HCT116 (cell line): ENCODE measurements around the gene POU6F1. TPM values are rescaled to one million over a fixed set of nuclear protein-coding genes. Genes with fewer than 3 reads are reported as not detected.

ENCODE experiments used
- ATAC-seq: fragments of 200-7000 bp; cut with Tn5 transposase; 2 replicates; pipeline ENCODE4 v1.9.1; 2020; ENCODE audit warnings: mild to moderate bottlenecking, moderate library complexity
- BruUV-seq: library from RNA; stranded (reverse); fragments of 400-500 nt; replicated peaks from 2 replicates; lab custom pipeline; 2021; lab: Mats Ljungman, UMichigan
- CTCF ChIA-PET: fragments of 300-600 bp; sonication (Branson Sonifier 250); formaldehyde crosslinking; loops from one replicate; lab custom pipeline; 2021; ENCODE audit warnings: antibody characterized with exemption; lab: Charles Lee
- POLR2A ChIA-PET: fragments of 300-600, 350-600 bp; sonication (Branson Sonifier 250); formaldehyde crosslinking; loops from one replicate; lab custom pipeline; 2021; ENCODE audit warnings: antibody characterized with exemption; lab: Charles Lee
- RAD21 ChIA-PET, 2 experiments: fragments of 300-600 bp; sonication (Branson Sonifier 250); formaldehyde crosslinking; loops; one replicate each; lab custom pipeline; 2023; ENCODE audit warnings: low total read pairs in 2 of 2; ENCODE audit not compliant: uncharacterized antibody in 2 of 2, unreplicated experiment in 2 of 2, low non-redundant PET in 1 of 2; lab: Charles Lee
- DNase-seq: peaks from one replicate; pipeline ENCODE4 v3.0.0-alpha.2; 2010; ENCODE audit warnings: low read depth, low spot score
- H2AFZ ChIP-seq: fragments of 200-600 bp; shearing (Covaris generic), sonication (generic); 2 replicates; pipeline ENCODE4 v1.6.1; 2017; ENCODE audit warnings: low read depth, mixed run types, mixed read lengths, antibody characterized with exemption, low read length; ENCODE audit not compliant: poor library complexity, severe bottlenecking
- H3K27ac ChIP-seq: 2 replicates; pipeline ENCODE4 v1.5.1; 2012; ENCODE audit warnings: low read depth, low read length
- H3K27me3 ChIP-seq: fragments of 200-600 bp; sonication (generic); 2 replicates; pipeline ENCODE4 v1.6.1; 2016; ENCODE audit warnings: mixed run types, low read length, mixed read lengths; ENCODE audit not compliant: insufficient read depth
- H3K36me3 ChIP-seq, 2 experiments: fragments of 200-500 bp in 1 of 2; fragments of 200-600 bp in 1 of 2; sonication (Bioruptor generic) in 1 of 2; sonication (generic) in 1 of 2; 2 replicates each; pipeline versions ENCODE4 v1.5.1 to v1.6.1; 2014 to 2016; ENCODE audit warnings: low read length in 2 of 2, inconsistent platforms in 1 of 2, mixed read lengths in 1 of 2, mixed run types in 1 of 2; ENCODE audit not compliant: insufficient read depth in 2 of 2, control insufficient read depth in 1 of 2
- H3K4me1 ChIP-seq, 2 experiments: fragments of 200-600 bp in 1 of 2; sonication (generic) in 1 of 2; 2 replicates each; pipeline versions ENCODE4 v1.5.1 to v1.6.1; 2012 to 2017; ENCODE audit warnings: low read length in 2 of 2, inconsistent platforms in 1 of 2, mild to moderate bottlenecking in 1 of 2, mixed read lengths in 1 of 2, mixed run types in 1 of 2, moderate library complexity in 1 of 2; ENCODE audit not compliant: insufficient read depth in 2 of 2, control insufficient read depth in 1 of 2
- H3K4me2 ChIP-seq: fragments of 200-600 bp; sonication (generic); 2 replicates; pipeline ENCODE4 v1.6.1; 2017; ENCODE audit warnings: mixed run types, low read length, mixed read lengths
- H3K4me3 ChIP-seq, 2 experiments: fragments of 200-600 bp in 1 of 2; sonication (generic) in 1 of 2; replicated peaks in 1 of 2; 2 replicates each; pipeline ENCODE4 v1.5.1; 2011 to 2016; ENCODE audit warnings: low read length in 2 of 2, control low read depth in 1 of 2, low read depth in 1 of 2, mild to moderate bottlenecking in 1 of 2, mixed read lengths in 1 of 2, mixed run types in 1 of 2
- H3K79me2 ChIP-seq: fragments of 200-600 bp; sonication (generic); 2 replicates; pipeline ENCODE4 v1.6.1; 2017; ENCODE audit warnings: mild to moderate bottlenecking, mixed run types, low read length, moderate library complexity, mixed read lengths; ENCODE audit not compliant: insufficient read depth
- H3K9ac ChIP-seq: fragments of 200-600 bp; sonication (generic); 2 replicates; pipeline ENCODE4 v1.6.1; 2016; ENCODE audit warnings: low read length, mixed read lengths
- H3K9me2 ChIP-seq: fragments of 200-600 bp; sonication (generic), shearing (Covaris generic); 2 replicates; pipeline ENCODE4 v1.6.1; 2017; ENCODE audit warnings: mixed run types, mild to moderate bottlenecking, moderate library complexity; ENCODE audit not compliant: insufficient read depth
- H3K9me3 ChIP-seq, 2 experiments: fragments of 200-500 bp in 1 of 2; fragments of 200-600 bp in 1 of 2; sonication (Bioruptor generic) in 1 of 2; sonication (generic) in 1 of 2; 2 replicates each; pipeline ENCODE4 v1.6.1; 2014 to 2017; ENCODE audit warnings: low read length in 2 of 2, mixed read lengths in 2 of 2, inconsistent platforms in 1 of 2, low read depth in 1 of 2, mild to moderate bottlenecking in 1 of 2, mixed run types in 1 of 2, moderate library complexity in 1 of 2; ENCODE audit not compliant: control insufficient read depth in 1 of 2, insufficient read depth in 1 of 2
- H4K20me1 ChIP-seq: fragments of 200-600 bp; sonication (generic), shearing (Covaris generic); 2 replicates; pipeline ENCODE4 v1.6.1; 2017; ENCODE audit warnings: mixed run types, mild to moderate bottlenecking, moderate library complexity; ENCODE audit not compliant: insufficient read depth
- CBX3 ChIP-seq: IDR thresholded peaks from 2 replicates; pipeline ENCODE4 v1.6.1; 2012; ENCODE audit warnings: low read depth
- CEBPB ChIP-seq: IDR thresholded peaks from 2 replicates; pipeline ENCODE4 v1.6.1; 2012; ENCODE audit warnings: low read depth
- EZH2phosphoT487 ChIP-seq: fragments of 200-600 bp; IDR thresholded peaks from 2 replicates; pipeline ENCODE4 v1.6.1; 2018; ENCODE audit warnings: antibody characterized with exemption, borderline replicate concordance
- FOSL1 ChIP-seq: IDR thresholded peaks from 2 replicates; pipeline ENCODE4 v1.6.1; 2012; ENCODE audit warnings: low read depth
- POLR2AphosphoS5 ChIP-seq: IDR thresholded peaks from 2 replicates; pipeline ENCODE4 v1.6.1; 2011; ENCODE audit warnings: mild to moderate bottlenecking, low read depth, low read length, moderate library complexity
- RAD21 ChIP-seq: IDR thresholded peaks from 2 replicates; pipeline ENCODE4 v1.6.1; 2012; ENCODE audit warnings: low read depth, mild to moderate bottlenecking
- SIN3A ChIP-seq: IDR thresholded peaks from 2 replicates; pipeline ENCODE4 v1.6.1; 2012; ENCODE audit warnings: low read depth
- SP1 ChIP-seq: IDR thresholded peaks from 2 replicates; pipeline ENCODE4 v1.6.1; 2012; ENCODE audit warnings: low read depth
- TCF7L2 ChIP-seq: IDR thresholded peaks from 2 replicates; pipeline ENCODE4 v1.7.0; 2011; ENCODE audit warnings: borderline replicate concordance, inconsistent platforms; ENCODE audit not compliant: insufficient read depth, insufficient read length; ENCODE audit errors: extremely low read depth
- YY1 ChIP-seq: IDR thresholded peaks from 2 replicates; pipeline ENCODE4 v1.6.1; 2011; ENCODE audit warnings: low read length, low read depth, moderate library complexity, mild to moderate bottlenecking; ENCODE audit not compliant: insufficient replicate concordance; ENCODE audit errors: extremely low read depth
- ZFX ChIP-seq: fragments of 450-650 bp; IDR thresholded peaks from 2 replicates; pipeline ENCODE4 v1.6.1; 2017
- intact Hi-C: fragments of 100-400 bp; cut with micrococcal nuclease; formaldehyde crosslinking; loops from 2 replicates; pipeline ENCODE4 v1.10.0; 2022
- total RNA-seq: library from RNA; stranded (reverse); gene quantifications from one replicate; pipeline ENCODE4 v1.2.1, GENCODE V29; 2021; ENCODE audit not compliant: unreplicated experiment
- TF ChIP-seq, protein P1 (sequence below): IDR thresholded peaks from 2 replicates; pipeline ENCODE4 v1.6.1; 2012
- TF ChIP-seq, protein P2 (sequence below), 3 experiments: fragments of 200-600 bp in 1 of 3; sonication (generic) in 1 of 3; IDR thresholded peaks in 2 of 3; conservative IDR thresholded peaks in 1 of 3; 2 replicates each; pipeline ENCODE4 v1.5.1; 2012 to 2017; ENCODE audit warnings: low read depth in 2 of 3, low read length in 2 of 3, antibody characterized with exemption in 1 of 3, borderline replicate concordance in 1 of 3, control low read depth in 1 of 3, mild to moderate bottlenecking in 1 of 3, mixed read lengths in 1 of 3, mixed run types in 1 of 3, moderate library complexity in 1 of 3; ENCODE audit not compliant: insufficient read depth in 1 of 3

Gene POU6F1
- total RNA-seq, 1 experiment from 2014 or later = 6.4 TPM

DNA sequence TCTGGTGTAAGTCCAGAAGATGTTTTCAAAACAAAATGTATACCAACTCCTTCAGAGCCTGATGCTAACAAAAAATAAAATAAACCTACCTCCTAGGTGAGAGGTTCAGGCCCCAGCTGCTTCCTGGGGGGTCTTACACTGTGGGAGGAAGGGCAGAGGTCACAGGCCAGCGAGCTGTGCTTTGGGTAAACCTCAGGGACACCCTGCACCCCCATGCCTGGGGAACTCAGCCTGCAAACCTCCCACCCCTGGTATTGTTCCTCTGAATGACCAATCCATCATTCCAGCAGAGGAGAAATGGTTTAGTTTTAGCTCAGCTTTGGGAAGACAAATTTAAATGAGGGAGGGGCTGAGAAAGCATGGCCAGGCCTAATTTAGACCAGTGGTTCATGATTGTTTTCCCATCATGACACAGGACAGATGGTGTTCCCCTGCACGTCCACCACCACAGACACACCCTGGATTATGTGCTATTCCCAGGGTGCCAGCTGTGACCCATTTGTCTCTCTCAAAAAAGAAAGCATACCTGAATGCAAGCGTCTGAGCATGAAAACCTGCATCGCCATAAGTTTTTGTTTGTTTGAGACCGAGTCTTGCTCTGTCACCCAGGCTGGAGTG, 30.4 kb downstream of the POU6F1 start:
- ATAC-seq (no peak), DNase-seq (no peak)
- H3K4me1 ChIP-seq = peaks cover 0 to 3% of the 10 kb centered on the region in 2 experiments; a peak in 1 of 4 replicates
- H3K9me3 ChIP-seq = no peaks in the 10 kb centered on the region
- H3K27ac ChIP-seq = no peak overlapping the region
- H3K4me3 ChIP-seq = no peak overlapping the region
- H3K9me2 ChIP-seq = no peaks in the 10 kb centered on the region
- RAD21 ChIA-PET = no interaction called here
- H3K9ac ChIP-seq = no peak overlapping the region
- no peaks in the 10 kb centered on the region for H3K36me3 ChIP-seq
- TF ChIP-seq, protein P1, sequence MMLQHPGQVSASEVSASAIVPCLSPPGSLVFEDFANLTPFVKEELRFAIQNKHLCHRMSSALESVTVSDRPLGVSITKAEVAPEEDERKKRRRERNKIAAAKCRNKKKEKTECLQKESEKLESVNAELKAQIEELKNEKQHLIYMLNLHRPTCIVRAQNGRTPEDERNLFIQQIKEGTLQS = no peak
- no peak for TF ChIP-seq CEBPB
- TF ChIP-seq SP1 = no peak
- TF ChIP-seq CBX3 = no peak
- no peak for TF ChIP-seq YY1
- TF ChIP-seq RAD21 = no peak
- no peak for TF ChIP-seq FOSL1
- no peak for TF ChIP-seq SIN3A
- TF ChIP-seq ZFX = no peak
- no peak for TF ChIP-seq EZH2phosphoT487
- TF ChIP-seq POLR2AphosphoS5 = no peak
- TF ChIP-seq, protein P2, sequence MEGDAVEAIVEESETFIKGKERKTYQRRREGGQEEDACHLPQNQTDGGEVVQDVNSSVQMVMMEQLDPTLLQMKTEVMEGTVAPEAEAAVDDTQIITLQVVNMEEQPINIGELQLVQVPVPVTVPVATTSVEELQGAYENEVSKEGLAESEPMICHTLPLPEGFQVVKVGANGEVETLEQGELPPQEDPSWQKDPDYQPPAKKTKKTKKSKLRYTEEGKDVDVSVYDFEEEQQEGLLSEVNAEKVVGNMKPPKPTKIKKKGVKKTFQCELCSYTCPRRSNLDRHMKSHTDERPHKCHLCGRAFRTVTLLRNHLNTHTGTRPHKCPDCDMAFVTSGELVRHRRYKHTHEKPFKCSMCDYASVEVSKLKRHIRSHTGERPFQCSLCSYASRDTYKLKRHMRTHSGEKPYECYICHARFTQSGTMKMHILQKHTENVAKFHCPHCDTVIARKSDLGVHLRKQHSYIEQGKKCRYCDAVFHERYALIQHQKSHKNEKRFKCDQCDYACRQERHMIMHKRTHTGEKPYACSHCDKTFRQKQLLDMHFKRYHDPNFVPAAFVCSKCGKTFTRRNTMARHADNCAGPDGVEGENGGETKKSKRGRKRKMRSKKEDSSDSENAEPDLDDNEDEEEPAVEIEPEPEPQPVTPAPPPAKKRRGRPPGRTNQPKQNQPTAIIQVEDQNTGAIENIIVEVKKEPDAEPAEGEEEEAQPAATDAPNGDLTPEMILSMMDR (IDR thresholded peaks at IDR 0.05 in 2 of 3, conservative IDR thresholded peaks at IDR 0.05 in 1 of 3; ENCODE audit: borderline replicate concordance in 1 of 3, insufficient read depth in 1 of 3, low read depth in 2 of 3, low read length in 2 of 3) = no peak
- no peak for TF ChIP-seq TCF7L2
- intact Hi-C loops = no loop called here
- CTCF ChIA-PET = no interaction called here
- POLR2A ChIA-PET = no interaction called here
- H4K20me1 ChIP-seq = no peaks in the 10 kb centered on the region
- no peaks in the 10 kb centered on the region for H3K79me2 ChIP-seq
- no peak overlapping the region for H2AFZ ChIP-seq
- no TSS peak for BruUV-seq
- H3K27me3 ChIP-seq = no peaks in the 10 kb centered on the region
- no peak overlapping the region for H3K4me2 ChIP-seq
